GM12878 (cell line): Measurements from ENCODE around the gene ARL5A. TPM values are rescaled to one million over a fixed set of nuclear protein-coding genes. Genes with fewer than 3 reads are reported as not detected.

Experiments
- ATAC-seq: fragments of 200-7000 bp; cut with Tn5 transposase; 3 replicates; pipeline ENCODE4 v1.9.1; 2020; ENCODE audit warnings: mild to moderate bottlenecking, moderate library complexity
- BruUV-seq: library from RNA; stranded (reverse); fragments of 400-500 nt; replicated peaks from 2 replicates; lab custom pipeline; 2021; lab: Mats Ljungman, UMichigan
- CTCF ChIA-PET: fragments of 300-600 bp; sonication (Branson Sonifier 250); formaldehyde crosslinking; extraction: SDS; loops from one replicate; lab custom pipeline; 2021; ENCODE audit warnings: inconsistent platforms; lab: Yijun Ruan, JAX
- POLR2A ChIA-PET: fragments of 350-600 bp; formaldehyde crosslinking; extraction: SDS; loops from one replicate; lab custom pipeline; 2021; ENCODE audit warnings: inconsistent platforms; lab: Charles Lee
- RAD21 ChIA-PET: fragments of 300-600 bp; sonication (Branson Sonifier 250); formaldehyde crosslinking; loops from one replicate; lab custom pipeline; 2023; ENCODE audit warnings: antibody characterized with exemption; ENCODE audit not compliant: unreplicated experiment; lab: Charles Lee
- SMC1A ChIA-PET: fragments of 300-600 bp; sonication (Branson Sonifier 250); formaldehyde crosslinking; loops from one replicate; lab custom pipeline; 2023; ENCODE audit not compliant: unreplicated experiment, uncharacterized antibody; lab: Charles Lee
- DNase-seq: peaks from one replicate; pipeline ENCODE4 v3.0.0-alpha.2; 2011; ENCODE audit warnings: low read depth, low spot score
- FAIRE-seq: peaks from 3 replicates; lab custom pipeline; 2011; peaks lifted over from hg19 to GRCh38; lab: Jason Lieb, UNC
- H2AFZ ChIP-seq: 2 replicates; pipeline ENCODE4 v1.6.0; 2011; ENCODE audit warnings: low read depth, low read length, control low read depth; ENCODE audit not compliant: control insufficient read depth
- H3K27ac ChIP-seq: 2 replicates; pipeline ENCODE4 v1.5.1; 2011; ENCODE audit warnings: control low read depth; ENCODE audit not compliant: control insufficient read depth, insufficient read depth
- H3K27me3 ChIP-seq, 2 experiments: replicated peaks in 1 of 2; 2 replicates each; pipeline versions ENCODE4 v1.6.0 to v1.6.1; 2011; ENCODE audit warnings: low read length in 1 of 2; ENCODE audit not compliant: control insufficient read depth in 2 of 2, insufficient read depth in 2 of 2
- H3K36me3 ChIP-seq, 2 experiments: 2 replicates each; pipeline ENCODE4 v1.5.1; 2011; ENCODE audit warnings: low read length in 1 of 2; ENCODE audit not compliant: control insufficient read depth in 2 of 2, insufficient read depth in 2 of 2
- H3K4me1 ChIP-seq: 2 replicates; pipeline ENCODE4 v1.6.1; 2011; ENCODE audit warnings: mild to moderate bottlenecking, low read length, moderate library complexity, mixed read lengths; ENCODE audit not compliant: control insufficient read depth, insufficient read depth
- H3K4me2 ChIP-seq: 2 replicates; pipeline ENCODE4 v1.6.0; 2011; ENCODE audit warnings: control low read depth; ENCODE audit not compliant: control insufficient read depth, insufficient read depth
- H3K4me3 ChIP-seq: fragments of 200-600 bp; sonication (generic); 2 replicates; pipeline ENCODE4 v1.5.1; 2016
- H3K79me2 ChIP-seq: 2 replicates; pipeline ENCODE4 v1.6.0; 2011; ENCODE audit warnings: low read length; ENCODE audit not compliant: control insufficient read depth, insufficient read depth
- H3K9ac ChIP-seq: 2 replicates; pipeline ENCODE4 v1.8.0; 2011; ENCODE audit warnings: low read length, control low read depth, mixed read lengths; ENCODE audit not compliant: control insufficient read depth, insufficient read depth
- H3K9me3 ChIP-seq: replicated peaks from 3 replicates; pipeline ENCODE4 v1.5.1; 2011; ENCODE audit warnings: mild to moderate bottlenecking, low read length; ENCODE audit not compliant: control insufficient read depth, insufficient read depth
- H4K20me1 ChIP-seq: 2 replicates; pipeline ENCODE4 v1.6.0; 2011; ENCODE audit not compliant: control insufficient read depth, insufficient read depth
- RUNX3 ChIP-seq: IDR thresholded peaks from 2 replicates; pipeline ENCODE4 v1.6.1; 2012; ENCODE audit warnings: low read length, inconsistent platforms
- SREBF1 ChIP-seq: IDR thresholded peaks from 2 replicates; pipeline ENCODE4 v1.6.1; 2012; ENCODE audit warnings: mild to moderate bottlenecking, low read length
- WGBS: methylation state at CpG from one replicate; pipeline ENCODE4 v1.1.6; 2016; ENCODE audit warnings: low lambda C conversion rate; ENCODE audit not compliant: insufficient replicate concordance, insufficient coverage; ENCODE audit errors: missing lambda C conversion rate; 5-methylcytosine and 5-hydroxymethylcytosine counted together
- in situ Hi-C: fragments of 300-500 bp; cut with MboI; formaldehyde crosslinking; loops from 9 replicates; pipeline ENCODE4 v1.14.3; 2018; ENCODE audit warnings: mixed read lengths
- intact Hi-C: fragments of 100-400 bp; cut with micrococcal nuclease; formaldehyde crosslinking; loops from one replicate; pipeline ENCODE4 v1.14.2; 2022; ENCODE audit not compliant: unreplicated experiment
- polyA plus RNA-seq, 11 experiments: library from polyadenylated mRNA; depleted of rRNA in 4 of 11; unstranded in 6 of 11; stranded (reverse) in 5 of 11; fragments of >200 nt; fragmentation: Nextera tagmentation in 4 of 11; fragmentation: Illumina TruSeq in 1 of 11; extraction: Ambion mirVana in 4 of 11; extraction: Trizol in 1 of 11; gene quantifications; 1 replicate in 1 of 11; 2 replicates in 10 of 11; pipeline versions ENCODE4 v1.2.1 to v1.2.3, GENCODE V29; 2011 to 2016; ENCODE audit warnings: inconsistent platforms in 2 of 11, missing spikeins in 2 of 11, low read depth in 1 of 11
- total RNA-seq, 4 experiments: library from RNA; depleted of rRNA in 3 of 4; stranded (reverse); fragments of >200 nt in 3 of 4; fragmentation: Illumina TruSeq in 1 of 4; extraction: Trizol in 1 of 4; gene quantifications; 2 replicates each; pipeline versions ENCODE4 v1.2.1 to v1.2.3, GENCODE V29; 2013 to 2021
- TF ChIP-seq, protein P1 (sequence below): fragments of 450-650 bp; IDR thresholded peaks from 2 replicates; pipeline ENCODE4 v1.6.1; 2017; ENCODE audit warnings: mild to moderate bottlenecking
- TF ChIP-seq, protein P2 (sequence below): fragments of 450-650 bp; IDR thresholded peaks from 2 replicates; pipeline ENCODE4 v1.6.1; 2017; ENCODE audit warnings: low read depth, mild to moderate bottlenecking, moderate library complexity

The ARL5A gene
- total and polyA plus RNA-seq, 10 of the 15 experiments (the other 5 are each of a cell fraction or from before 2014, with no cell fraction given), result 9.4 to 52.9 (median 32.0) TPM

DNA sequence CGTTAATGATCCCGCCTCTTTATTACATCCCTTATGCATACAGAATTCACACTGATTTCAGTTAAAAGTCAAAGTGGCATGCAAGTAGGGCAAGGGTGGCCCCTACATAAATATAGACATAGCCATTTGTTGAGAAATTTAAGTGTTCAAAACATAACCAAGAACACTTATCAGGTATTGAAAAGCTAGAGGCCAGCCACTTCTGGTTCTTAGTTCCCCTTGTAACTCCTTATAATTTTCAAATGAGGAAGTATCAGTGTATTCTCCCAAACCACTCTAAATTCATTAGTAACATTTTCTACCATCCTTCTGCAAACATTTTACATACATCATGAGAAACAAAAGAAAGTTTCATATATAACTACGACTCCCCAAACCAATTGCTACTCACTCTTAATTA, 5.8 kb upstream of the ARL5A start:
- BruUV-seq, result no TSS peak
- no peak for TF ChIP-seq SREBF1
- TF ChIP-seq, protein P1, sequence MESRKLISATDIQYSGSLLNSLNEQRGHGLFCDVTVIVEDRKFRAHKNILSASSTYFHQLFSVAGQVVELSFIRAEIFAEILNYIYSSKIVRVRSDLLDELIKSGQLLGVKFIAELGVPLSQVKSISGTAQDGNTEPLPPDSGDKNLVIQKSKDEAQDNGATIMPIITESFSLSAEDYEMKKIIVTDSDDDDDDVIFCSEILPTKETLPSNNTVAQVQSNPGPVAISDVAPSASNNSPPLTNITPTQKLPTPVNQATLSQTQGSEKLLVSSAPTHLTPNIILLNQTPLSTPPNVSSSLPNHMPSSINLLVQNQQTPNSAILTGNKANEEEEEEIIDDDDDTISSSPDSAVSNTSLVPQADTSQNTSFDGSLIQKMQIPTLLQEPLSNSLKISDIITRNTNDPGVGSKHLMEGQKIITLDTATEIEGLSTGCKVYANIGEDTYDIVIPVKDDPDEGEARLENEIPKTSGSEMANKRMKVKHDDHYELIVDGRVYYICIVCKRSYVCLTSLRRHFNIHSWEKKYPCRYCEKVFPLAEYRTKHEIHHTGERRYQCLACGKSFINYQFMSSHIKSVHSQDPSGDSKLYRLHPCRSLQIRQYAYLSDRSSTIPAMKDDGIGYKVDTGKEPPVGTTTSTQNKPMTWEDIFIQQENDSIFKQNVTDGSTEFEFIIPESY, result no peak
- TF ChIP-seq, protein P2, sequence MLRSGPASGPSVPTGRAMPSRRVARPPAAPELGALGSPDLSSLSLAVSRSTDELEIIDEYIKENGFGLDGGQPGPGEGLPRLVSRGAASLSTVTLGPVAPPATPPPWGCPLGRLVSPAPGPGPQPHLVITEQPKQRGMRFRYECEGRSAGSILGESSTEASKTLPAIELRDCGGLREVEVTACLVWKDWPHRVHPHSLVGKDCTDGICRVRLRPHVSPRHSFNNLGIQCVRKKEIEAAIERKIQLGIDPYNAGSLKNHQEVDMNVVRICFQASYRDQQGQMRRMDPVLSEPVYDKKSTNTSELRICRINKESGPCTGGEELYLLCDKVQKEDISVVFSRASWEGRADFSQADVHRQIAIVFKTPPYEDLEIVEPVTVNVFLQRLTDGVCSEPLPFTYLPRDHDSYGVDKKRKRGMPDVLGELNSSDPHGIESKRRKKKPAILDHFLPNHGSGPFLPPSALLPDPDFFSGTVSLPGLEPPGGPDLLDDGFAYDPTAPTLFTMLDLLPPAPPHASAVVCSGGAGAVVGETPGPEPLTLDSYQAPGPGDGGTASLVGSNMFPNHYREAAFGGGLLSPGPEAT, result 0 out of 2 replicates have a peak, but pooled peaks have one; percentile 18
- peak; percentile 21; the same call in 1 of the 2 replicates for TF ChIP-seq RUNX3
- H3K27ac ChIP-seq, result no peak overlapping the region
- H3K79me2 ChIP-seq, result no peaks in the 10 kb centered on the region
- H3K4me1 ChIP-seq, result peaks cover 7% of the 10 kb centered on the region; the same call in 1 of the 2 replicates
- H4K20me1 ChIP-seq, result no peaks in the 10 kb centered on the region
- FAIRE-seq (peak; percentile 74), DNase-seq (no peak), ATAC-seq (peak; percentile 73)
- H2AFZ ChIP-seq, result no peak overlapping the region
- RAD21 ChIA-PET, result no interaction called here
- H3K27me3 ChIP-seq, result no peaks in the 10 kb centered on the region
- H3K4me2 ChIP-seq, result peak overlapping the region; percentile 32; the same call in 1 of the 2 replicates
- 61% methylated on average over 3 of the region's 3 CpGs for WGBS
- CTCF ChIA-PET, result interaction anchor here (1.1 to 1.5 kb wide), 2 partner anchors 14 to 29 kb away, joined by 3 to 4 read pairs; no protein-coding TSS in a partner anchor
- H3K9ac ChIP-seq, result no peak overlapping the region
- SMC1A ChIA-PET, result interaction anchor here (1.3 kb wide), 1 partner anchor 29 kb away, joined by 3 read pairs; no protein-coding TSS in a partner anchor
- no peak overlapping the region for H3K4me3 ChIP-seq
- H3K36me3 ChIP-seq, result no peaks in the 10 kb centered on the region
- in situ Hi-C loops, result no loop called here
- intact Hi-C loops, result no loop called here
- no peaks in the 10 kb centered on the region for H3K9me3 ChIP-seq
- POLR2A ChIA-PET, result no interaction called here
